Erythroblast (primary cell): ENCODE results near the gene LIPG.

Experiments
- GATA1 ChIP-seq: IDR thresholded peaks from 2 replicates; pipeline ENCODE4 v1.6.1; 2011; ENCODE audit warnings: low read depth, mild to moderate bottlenecking, control low read depth, low read length, moderate library complexity
- POLR2A ChIP-seq: IDR thresholded peaks from 2 replicates; pipeline ENCODE4 v1.6.1; 2011; ENCODE audit warnings: mild to moderate bottlenecking, low read length

DNA sequence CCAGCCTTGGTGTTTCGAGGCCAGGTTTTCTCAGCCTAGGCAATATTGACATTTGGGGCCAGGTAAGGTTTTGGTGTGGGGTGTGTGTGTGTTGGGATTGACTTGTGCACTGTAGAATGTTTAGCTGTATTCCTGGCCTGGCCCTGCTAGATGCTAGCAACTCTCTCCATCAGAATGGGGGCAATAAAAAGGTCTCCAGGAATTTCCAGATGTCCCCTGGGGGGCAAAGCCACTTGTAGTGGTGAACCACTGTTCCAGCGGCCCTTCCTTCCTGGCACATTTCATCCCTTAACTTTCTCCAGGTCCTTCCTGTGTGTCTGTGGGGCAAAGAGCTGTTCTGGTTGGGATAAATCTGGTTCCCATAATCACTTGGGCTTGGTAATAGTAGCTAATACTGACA, 12.0 kb downstream of the LIPG start:
- TF ChIP-seq POLR2A (no peak), GATA1 (no peak)
